DOHH2 (cell line): ENCODE measurements around the gene ADAMTSL1.

ENCODE experiments used
- H3F3A ChIP-seq: fragments of 200-600 bp; sonication (generic), shearing (Covaris generic); 2 replicates; pipeline ENCODE4 v1.6.0; 2016; ENCODE audit warnings: antibody characterized with exemption, mild to moderate bottlenecking; ENCODE audit not compliant: control insufficient read depth, insufficient read depth
- H3K27ac ChIP-seq: fragments of 200-600 bp; sonication (generic); 2 replicates; pipeline ENCODE4 v1.5.1; 2014; ENCODE audit warnings: low read depth, mild to moderate bottlenecking, low read length, moderate library complexity
- H3K27me3 ChIP-seq: fragments of 200-600 bp; sonication (generic); 2 replicates; pipeline ENCODE4 v1.6.1; 2014; ENCODE audit warnings: mild to moderate bottlenecking, low read length, mixed read lengths; ENCODE audit not compliant: control insufficient read depth
- H3K36me3 ChIP-seq: fragments of 200-600 bp; sonication (generic); 2 replicates; pipeline ENCODE4 v1.6.1; 2014; ENCODE audit warnings: mild to moderate bottlenecking, low read length, moderate library complexity, mixed read lengths; ENCODE audit not compliant: control insufficient read depth
- H3K4me1 ChIP-seq: fragments of 200-600 bp; sonication (generic); 2 replicates; pipeline ENCODE4 v1.6.1; 2014; ENCODE audit warnings: mild to moderate bottlenecking, low read length, mixed read lengths; ENCODE audit not compliant: control insufficient read depth
- H3K4me2 ChIP-seq: fragments of 200-600 bp; sonication (generic); 2 replicates; pipeline ENCODE4 v1.6.0; 2014; ENCODE audit warnings: mild to moderate bottlenecking, low read length, moderate library complexity
- H3K4me3 ChIP-seq: fragments of 200-600 bp; sonication (generic); 2 replicates; pipeline ENCODE4 v1.5.1; 2014; ENCODE audit warnings: mild to moderate bottlenecking, low read length, mixed read lengths
- H3K79me2 ChIP-seq: fragments of 200-600 bp; sonication (generic); 2 replicates; pipeline ENCODE4 v1.6.1; 2014; ENCODE audit warnings: mild to moderate bottlenecking, low read length, mixed read lengths; ENCODE audit not compliant: control insufficient read depth
- H3K9me2 ChIP-seq: fragments of 200-600 bp; sonication (generic); replicated peaks from 2 replicates; pipeline ENCODE4 v1.6.1; 2014; ENCODE audit warnings: mild to moderate bottlenecking, low read length, mixed read lengths; ENCODE audit not compliant: control insufficient read depth
- H3K9me3 ChIP-seq: fragments of 200-600 bp; sonication (generic); 2 replicates; pipeline ENCODE4 v1.6.1; 2014; ENCODE audit warnings: antibody characterized with exemption, low read length, mixed read lengths; ENCODE audit not compliant: control insufficient read depth, insufficient read depth
- H4K20me1 ChIP-seq: fragments of 200-600 bp; sonication (generic); 2 replicates; pipeline ENCODE4 v1.6.0; 2014; ENCODE audit warnings: low read depth, mild to moderate bottlenecking, antibody characterized with exemption, low read length, moderate library complexity; ENCODE audit not compliant: control insufficient read depth, insufficient read depth
- CTCF ChIP-seq: fragments of 200-600 bp; sonication (generic); IDR thresholded peaks from one replicate; pipeline ENCODE4 v1.5.1; 2014; ENCODE audit warnings: antibody characterized with exemption, mild to moderate bottlenecking, low read depth, low read length; ENCODE audit not compliant: poor library complexity, severe bottlenecking
- EZH2phosphoT487 ChIP-seq: fragments of 200-600 bp; sonication (generic); IDR thresholded peaks from 2 replicates; pipeline ENCODE4 v1.6.1; 2017; ENCODE audit warnings: borderline replicate concordance, mild to moderate bottlenecking, antibody characterized with exemption, low read length, moderate library complexity, mixed read lengths

The ADAMTSL1 gene

GRCh38 chr9:18921366-18922075, 447.6 kb downstream of the ADAMTSL1 start:
- Histone ChIP-seq H3K9me3 (no peaks in the 10 kb centered on the region), H3K4me3 (no peak overlapping the region), H3F3A (no peaks in the 10 kb centered on the region), H3K4me1 (no peaks in the 10 kb centered on the region), H3K27me3 (no peaks in the 10 kb centered on the region), H3K36me3 (no peaks in the 10 kb centered on the region), H4K20me1 (no peaks in the 10 kb centered on the region), H3K9me2 (no peaks in the 10 kb centered on the region), H3K27ac (no peak overlapping the region), H3K4me2 (no peak overlapping the region), H3K79me2 (no peaks in the 10 kb centered on the region)
- TF ChIP-seq CTCF (no peak), EZH2phosphoT487 (no peak)

- H3F3A ChIP-seq: no peaks in the 10 kb centered on the region
- TF ChIP-seq EZH2phosphoT487: no peak
- TF ChIP-seq CTCF: no peak
- no peak overlapping the region for H3K4me3 ChIP-seq
- no peaks in the 10 kb centered on the region for H3K79me2 ChIP-seq
- no peak overlapping the region for H3K27ac ChIP-seq
- no peaks in the 10 kb centered on the region for H3K36me3 ChIP-seq
- no peaks in the 10 kb centered on the region for H3K4me1 ChIP-seq
- H3K27me3 ChIP-seq: no peaks in the 10 kb centered on the region
- H3K9me2 ChIP-seq: no peaks in the 10 kb centered on the region
- no peak overlapping the region for H3K4me2 ChIP-seq
- no peaks in the 10 kb centered on the region for H4K20me1 ChIP-seq
- no peaks in the 10 kb centered on the region for H3K9me3 ChIP-seq
Observed at GRCh38 chr9:18922161-18922885, 448.4 kb downstream of the ADAMTSL1 start.

GRCh38 chr9:18923167-18923566, 449.2 kb downstream of the ADAMTSL1 start:
- H3K79me2 ChIP-seq: no peaks in the 10 kb centered on the region
- H3K4me2 ChIP-seq: no peak overlapping the region
- H3K27me3 ChIP-seq: no peaks in the 10 kb centered on the region
- TF ChIP-seq EZH2phosphoT487 (no peak), CTCF (no peak)
- H3F3A ChIP-seq: no peaks in the 10 kb centered on the region
- H3K4me1 ChIP-seq: no peaks in the 10 kb centered on the region
- H3K9me2 ChIP-seq: no peaks in the 10 kb centered on the region
- no peaks in the 10 kb centered on the region for H3K9me3 ChIP-seq
- no peaks in the 10 kb centered on the region for H3K36me3 ChIP-seq
- no peak overlapping the region for H3K27ac ChIP-seq
- H4K20me1 ChIP-seq: no peaks in the 10 kb centered on the region
- no peak overlapping the region for H3K4me3 ChIP-seq
